Keratinocyte (primary cell): Measurements from ENCODE around the gene LONP2. TPM values are rescaled to one million over a fixed set of nuclear protein-coding genes. Genes with fewer than 3 reads are reported as not detected.
"Not testable (repeated sequence)": the region's sequence is repeated elsewhere in the genome, so short reads cannot be mapped to it uniquely, and the experiment has no call there.

Source experiments
- DNase-seq: peaks from one replicate; pipeline ENCODE4 v3.0.0-alpha.2; 2011; ENCODE audit warnings: low read depth, missing footprints, low spot score
- FAIRE-seq: peaks from 2 replicates; lab custom pipeline; 2011; peaks lifted over from hg19 to GRCh38; lab: Jason Lieb, UNC
- H2AFZ ChIP-seq: 2 replicates; pipeline ENCODE4 v1.6.0; 2012; ENCODE audit warnings: low read length, control low read depth, inconsistent platforms; ENCODE audit not compliant: control insufficient read depth
- H3K27ac ChIP-seq: 2 replicates; pipeline ENCODE4 v1.5.1; 2011; ENCODE audit warnings: low read length; ENCODE audit not compliant: control insufficient read depth, insufficient read depth
- H3K27me3 ChIP-seq: 3 replicates; pipeline ENCODE4 v1.6.0; 2011; ENCODE audit warnings: low read length; ENCODE audit not compliant: control insufficient read depth, insufficient read depth; ENCODE audit errors: extremely low read depth
- H3K36me3 ChIP-seq, 2 experiments: 2 replicates in 1 of 2; 3 replicates in 1 of 2; pipeline ENCODE4 v1.5.1; 2011; ENCODE audit warnings: low read length in 2 of 2, mild to moderate bottlenecking in 1 of 2; ENCODE audit not compliant: control insufficient read depth in 2 of 2, insufficient read depth in 2 of 2; ENCODE audit errors: extremely low read depth in 1 of 2
- H3K4me1 ChIP-seq: 3 replicates; pipeline ENCODE4 v1.5.1; 2011; ENCODE audit warnings: low read length; ENCODE audit not compliant: control insufficient read depth, insufficient read depth; ENCODE audit errors: extremely low read depth
- H3K4me2 ChIP-seq: 3 replicates; pipeline ENCODE4 v1.6.0; 2011; ENCODE audit warnings: low read depth, low read length; ENCODE audit not compliant: control insufficient read depth, insufficient read depth; ENCODE audit errors: extremely low read depth
- H3K4me3 ChIP-seq, 3 experiments: fragments of 200-600 bp in 1 of 3; sonication (generic) in 1 of 3; 2 replicates in 2 of 3; 3 replicates in 1 of 3; pipeline ENCODE4 v1.5.1; 2011 to 2016; ENCODE audit warnings: low read length in 3 of 3, mild to moderate bottlenecking in 3 of 3, control low read depth in 2 of 3, inconsistent platforms in 1 of 3, low read depth in 1 of 3, mixed read lengths in 1 of 3, mixed run types in 1 of 3, moderate library complexity in 1 of 3; ENCODE audit not compliant: control insufficient read depth in 2 of 3, insufficient read depth in 2 of 3; ENCODE audit errors: extremely low read depth in 1 of 3
- H3K79me2 ChIP-seq: 2 replicates; pipeline ENCODE4 v1.6.0; 2012; ENCODE audit warnings: low read length; ENCODE audit not compliant: control insufficient read depth, insufficient read depth
- H3K9ac ChIP-seq: 3 replicates; pipeline ENCODE4 v1.6.0; 2011; ENCODE audit warnings: low read length; ENCODE audit not compliant: control insufficient read depth, insufficient read depth; ENCODE audit errors: extremely low read depth
- H3K9me1 ChIP-seq: 3 replicates; pipeline ENCODE4 v1.6.0; 2011; ENCODE audit warnings: low read length; ENCODE audit not compliant: control insufficient read depth, insufficient read depth; ENCODE audit errors: extremely low read depth
- H3K9me3 ChIP-seq: 2 replicates; pipeline ENCODE4 v1.5.1; 2012; ENCODE audit warnings: low read depth, low read length; ENCODE audit not compliant: control insufficient read depth
- H4K20me1 ChIP-seq: 3 replicates; pipeline ENCODE4 v1.6.0; 2011; ENCODE audit warnings: low read length; ENCODE audit not compliant: control insufficient read depth, insufficient read depth; ENCODE audit errors: extremely low read depth
- CTCF ChIP-seq, 3 experiments: IDR thresholded peaks in 1 of 3; conservative IDR thresholded peaks in 1 of 3; optimal IDR thresholded peaks in 1 of 3; 2 replicates in 2 of 3; 3 replicates in 1 of 3; pipeline versions ENCODE3 to v1.5.1; 2011; ENCODE audit warnings: low read length in 3 of 3, mild to moderate bottlenecking in 3 of 3, moderate library complexity in 2 of 3, control low read depth in 1 of 3, inconsistent platforms in 1 of 3; ENCODE audit not compliant: insufficient read depth in 2 of 3; ENCODE audit errors: extremely low read depth in 1 of 3
- EZH2 ChIP-seq: IDR thresholded peaks from one replicate; pipeline ENCODE4 v1.6.1; 2012; ENCODE audit warnings: inconsistent platforms, mild to moderate bottlenecking, low read length, moderate library complexity
- dilution Hi-C: fragments of 300-500 bp; cut with MboI; formaldehyde crosslinking; loops from one replicate; pipeline ENCODE4 v1.7.0; 2020; ENCODE audit warnings: low sequenced_read_pairs; ENCODE audit not compliant: extremely low pct_ligation_motif_present
- polyA plus RNA-seq, 5 experiments: library from polyadenylated mRNA; depleted of rRNA in 3 of 5; stranded (reverse) in 3 of 5; stranded (forward) in 1 of 5; unstranded in 1 of 5; fragments of >200 nt; gene quantifications; 1 replicate in 1 of 5; 2 replicates in 3 of 5; 3 replicates in 1 of 5; pipeline versions ENCODE4 v1.2.1 to v1.2.3, GENCODE V29; 2011 to 2012; ENCODE audit warnings: missing spikeins in 2 of 5, low read depth in 1 of 5, low replicate concordance in 1 of 5

The LONP2 gene
- polyA plus RNA-seq, 1 donor (not counting 4 experiments of a cell fraction or from before 2014, with no cell fraction given), result 49.4 TPM

GRCh38 chr16:48310908-48311641, 67.0 kb downstream of the LONP2 start:
- H3K4me1 ChIP-seq, result no peaks in the 10 kb centered on the region
- H3K27me3 ChIP-seq, result no peaks in the 10 kb centered on the region
- peaks cover 0 to 5% of the 10 kb centered on the region in 2 experiments for H3K36me3 ChIP-seq
- no peak overlapping the region for H3K4me2 ChIP-seq
- H3K9me1 ChIP-seq, result no peaks in the 10 kb centered on the region
- H3K4me3 ChIP-seq, result no peak overlapping the region
- no peak overlapping the region for H3K27ac ChIP-seq
- TF ChIP-seq CTCF (optimal IDR thresholded peaks at IDR 0.05 in 1 of 3, IDR thresholded peaks at IDR 0.05 in 1 of 3, conservative IDR thresholded peaks at IDR 0.05 in 1 of 3; ENCODE audit: extremely low read depth in 1 of 3, insufficient read depth in 2 of 3, low read length in 3 of 3), result no peak
- no peak for TF ChIP-seq EZH2
- dilution Hi-C loops, result no loop called here
- no peaks in the 10 kb centered on the region for H3K9me3 ChIP-seq
- no peak overlapping the region for H2AFZ ChIP-seq
- DNase-seq, result no peak
- no peak overlapping the region for H3K9ac ChIP-seq
- H3K79me2 ChIP-seq, result peaks cover 3% of the 10 kb centered on the region
- FAIRE-seq, result no peak
- H4K20me1 ChIP-seq, result no peaks in the 10 kb centered on the region

DNA sequence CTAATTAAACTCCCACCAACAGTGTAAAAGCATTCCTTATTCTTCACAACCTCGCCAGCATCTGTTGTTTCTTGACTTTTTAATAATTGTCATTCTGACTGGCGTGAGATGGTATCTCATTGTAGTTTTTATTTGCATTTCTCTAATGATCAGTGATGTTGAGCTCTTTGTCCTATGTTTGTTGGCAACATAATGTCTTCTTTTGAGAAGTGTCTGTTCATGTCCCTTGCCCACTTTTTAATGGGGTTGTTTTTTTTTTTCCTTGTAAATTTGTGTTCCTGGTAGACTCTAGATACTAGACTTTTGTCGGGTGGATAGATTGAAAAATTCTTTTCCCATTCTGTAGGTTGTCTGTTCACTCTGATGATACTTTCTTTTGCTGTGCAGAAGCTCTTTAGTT, 69.8 kb downstream of the LONP2 start:
- H3K4me1 ChIP-seq, H2AFZ ChIP-seq, H3K79me2 ChIP-seq, H3K4me3 ChIP-seq, H4K20me1 ChIP-seq, dilution Hi-C loops, DNase-seq, H3K9me1 ChIP-seq, H3K36me3 ChIP-seq, H3K27me3 ChIP-seq, FAIRE-seq, H3K9ac ChIP-seq, H3K9me3 ChIP-seq, H3K27ac ChIP-seq, H3K4me2 ChIP-seq: not testable (repeated sequence)

GRCh38 chr16:48317026-48317425, 72.9 kb downstream of the LONP2 start:
- Histone ChIP-seq H3K27ac (no peak overlapping the region), H3K9me3 (no peaks in the 10 kb centered on the region), H3K79me2 (peaks cover 3% of the 10 kb centered on the region), H3K4me2 (no peak overlapping the region), H3K4me3 (no peak overlapping the region), H3K4me1 (peaks cover 3% of the 10 kb centered on the region), H3K9me1 (no peaks in the 10 kb centered on the region), H3K36me3 (peaks cover 1 to 4% of the 10 kb centered on the region in 2 experiments), H4K20me1 (no peaks in the 10 kb centered on the region), H3K27me3 (no peaks in the 10 kb centered on the region), H3K9ac (no peak overlapping the region), H2AFZ (no peak overlapping the region)
- FAIRE-seq (no peak), DNase-seq (no peak)
- dilution Hi-C loops, result no loop called here
- TF ChIP-seq CTCF (optimal IDR thresholded peaks at IDR 0.05 in 1 of 3, IDR thresholded peaks at IDR 0.05 in 1 of 3, conservative IDR thresholded peaks at IDR 0.05 in 1 of 3; ENCODE audit: extremely low read depth in 1 of 3, insufficient read depth in 2 of 3, low read length in 3 of 3) (no peak), EZH2 (no peak)
